Neural cell (in vitro differentiated cells): ENCODE results near the gene WASF3. TPM values are rescaled to one million over a fixed set of nuclear protein-coding genes. Genes with fewer than 3 reads are reported as not detected.

ENCODE experiments used
- H2AFZ ChIP-seq: fragments of 200-600, 300-800 bp; sonication (generic), shearing (Covaris generic); 2 replicates; pipeline ENCODE4 v1.6.0; 2014; ENCODE audit warnings: low read depth, mild to moderate bottlenecking, antibody characterized with exemption, low read length, moderate library complexity
- H3F3A ChIP-seq: fragments of 200-600 bp; shearing (Covaris generic); 2 replicates; pipeline ENCODE4 v1.6.1; 2016; ENCODE audit warnings: mild to moderate bottlenecking, moderate library complexity, mixed read lengths, antibody characterized with exemption, low read length; ENCODE audit not compliant: insufficient read depth, poor library complexity, severe bottlenecking
- H3K27ac ChIP-seq: fragments of 200-600, 300-800 bp; sonication (generic), shearing (Covaris generic); 2 replicates; pipeline ENCODE4 v1.5.1; 2014; ENCODE audit warnings: mild to moderate bottlenecking, low read length, moderate library complexity
- H3K27me3 ChIP-seq: fragments of 300-800, 200-600 bp; sonication (generic), shearing (Covaris generic); 2 replicates; pipeline ENCODE4 v1.6.0; 2014; ENCODE audit warnings: mild to moderate bottlenecking, low read depth, low read length, moderate library complexity; ENCODE audit not compliant: insufficient read depth
- H3K36me3 ChIP-seq: fragments of 300-800, 200-600 bp; sonication (generic), shearing (Covaris generic); 2 replicates; pipeline ENCODE4 v1.5.1; 2014; ENCODE audit warnings: mild to moderate bottlenecking, antibody characterized with exemption, low read length, moderate library complexity; ENCODE audit not compliant: insufficient read depth
- H3K4me2 ChIP-seq: fragments of 300-800, 200-600 bp; sonication (generic), shearing (Covaris generic); 2 replicates; pipeline ENCODE4 v1.6.0; 2014; ENCODE audit warnings: mild to moderate bottlenecking, low read length
- H3K4me3 ChIP-seq: fragments of 300-800, 200-600 bp; sonication (generic), shearing (Covaris generic); 2 replicates; pipeline ENCODE4 v1.5.1; 2014; ENCODE audit warnings: mild to moderate bottlenecking, low read length, moderate library complexity
- H3K79me2 ChIP-seq: fragments of 200-600 bp; shearing (Covaris generic); replicated peaks from 2 replicates; pipeline ENCODE4 v1.6.0; 2014; ENCODE audit warnings: mild to moderate bottlenecking, low read length, moderate library complexity; ENCODE audit not compliant: insufficient read depth
- H3K9ac ChIP-seq: fragments of 300-800, 200-600 bp; sonication (generic), shearing (Covaris generic); 2 replicates; pipeline ENCODE4 v1.6.1; 2016; ENCODE audit warnings: mild to moderate bottlenecking, low read length, mixed read lengths
- H3K9me2 ChIP-seq: fragments of 200-600 bp; shearing (Covaris generic); 2 replicates; pipeline ENCODE4 v1.6.1; 2016; ENCODE audit warnings: mild to moderate bottlenecking, low read length, mixed read lengths; ENCODE audit not compliant: insufficient read depth
- H3K9me3 ChIP-seq: fragments of 200-600, 300-800 bp; sonication (generic), shearing (Covaris generic); 2 replicates; pipeline ENCODE4 v1.6.1; 2016; ENCODE audit warnings: mild to moderate bottlenecking, mixed run types, low read length, moderate library complexity, mixed read lengths
- H4K20me1 ChIP-seq: fragments of 200-600 bp; shearing (Covaris generic); 2 replicates; pipeline ENCODE4 v1.6.1; 2016; ENCODE audit warnings: mild to moderate bottlenecking, mixed run types; ENCODE audit not compliant: insufficient read depth
- CTCF ChIP-seq: fragments of 450-650 bp; IDR thresholded peaks from 2 replicates; pipeline ENCODE4 v1.5.1; 2014; ENCODE audit warnings: antibody characterized with exemption, mild to moderate bottlenecking, moderate library complexity; ENCODE audit not compliant: poor library complexity, severe bottlenecking
- EP300 ChIP-seq: fragments of 450-650 bp; conservative IDR thresholded peaks from 2 replicates; pipeline ENCODE4 v1.6.1; 2014; ENCODE audit warnings: antibody characterized with exemption, mild to moderate bottlenecking, moderate library complexity; ENCODE audit not compliant: poor library complexity, severe bottlenecking
- EZH2 ChIP-seq: fragments of 200-600, 300-800 bp; shearing (Covaris generic), sonication (generic); IDR thresholded peaks from 2 replicates; pipeline ENCODE4 v1.6.1; 2014; ENCODE audit warnings: antibody characterized with exemption, low read length, borderline replicate concordance, mild to moderate bottlenecking; ENCODE audit not compliant: insufficient read depth, poor library complexity, severe bottlenecking
- MXI1 ChIP-seq: fragments of 450-650 bp; conservative IDR thresholded peaks from 2 replicates; pipeline ENCODE4 v1.6.1; 2014; ENCODE audit warnings: antibody characterized with exemption, mild to moderate bottlenecking; ENCODE audit not compliant: poor library complexity, severe bottlenecking
- POLR2AphosphoS5 ChIP-seq: IDR thresholded peaks from 2 replicates; pipeline ENCODE4 v1.6.1; 2012
- RAD21 ChIP-seq: fragments of 450-650 bp; conservative IDR thresholded peaks from 2 replicates; pipeline ENCODE4 v1.6.1; 2014; ENCODE audit warnings: antibody characterized with exemption, mild to moderate bottlenecking, moderate library complexity
- REST ChIP-seq: IDR thresholded peaks from 2 replicates; pipeline ENCODE4 v1.6.1; 2012; ENCODE audit warnings: borderline replicate concordance
- SMC3 ChIP-seq: fragments of 450-650 bp; conservative IDR thresholded peaks from 2 replicates; pipeline ENCODE4 v1.6.1; 2014; ENCODE audit warnings: antibody characterized with exemption, mild to moderate bottlenecking, moderate library complexity; ENCODE audit not compliant: poor library complexity
- TAF1 ChIP-seq: IDR thresholded peaks from 2 replicates; pipeline ENCODE4 v1.6.1; 2012; ENCODE audit warnings: low read depth
- polyA plus RNA-seq: library from polyadenylated mRNA; depleted of rRNA; stranded (reverse); fragments of >200 nt; gene quantifications from 2 replicates; pipeline ENCODE4 v1.2.3, GENCODE V29; 2014

WASF3 gene
- polyA plus RNA-seq, 1 donor from 2014 or later, result 44.5 TPM

GRCh38 chr13:26599860-26600259 is 42.4 kb downstream of the WASF3 start:
- no peaks in the 10 kb centered on the region for H3F3A ChIP-seq
- no peaks in the 10 kb centered on the region for H3K9me2 ChIP-seq
- H3K79me2 ChIP-seq, result peaks cover 40% of the 10 kb centered on the region
- H3K4me2 ChIP-seq, result no peak overlapping the region
- no peak overlapping the region for H3K27ac ChIP-seq
- no peak overlapping the region for H3K4me3 ChIP-seq
- no peaks in the 10 kb centered on the region for H3K9me3 ChIP-seq
- H4K20me1 ChIP-seq, result no peaks in the 10 kb centered on the region
- no peaks in the 10 kb centered on the region for H3K36me3 ChIP-seq
- no peak overlapping the region for H2AFZ ChIP-seq
- H3K27me3 ChIP-seq, result no peaks in the 10 kb centered on the region
- H3K9ac ChIP-seq, result no peak overlapping the region
- no peak for TF ChIP-seq MXI1
- no peak for TF ChIP-seq CTCF

GRCh38 chr13:26600343-26600742 is 42.9 kb downstream of the WASF3 start:
- H3F3A ChIP-seq, result no peaks in the 10 kb centered on the region
- no peaks in the 10 kb centered on the region for H4K20me1 ChIP-seq
- no peak overlapping the region for H3K9ac ChIP-seq
- H3K27ac ChIP-seq, result no peak overlapping the region
- H3K9me3 ChIP-seq, result no peaks in the 10 kb centered on the region
- no peak overlapping the region for H2AFZ ChIP-seq
- TF ChIP-seq RAD21, result no peak
- no peak for TF ChIP-seq TAF1
- no peak for TF ChIP-seq CTCF
- TF ChIP-seq REST, result no peak
- no peak for TF ChIP-seq EP300
- no peak for TF ChIP-seq MXI1
- TF ChIP-seq EZH2, result no peak
- no peak for TF ChIP-seq SMC3
- no peak for TF ChIP-seq POLR2AphosphoS5
- H3K36me3 ChIP-seq, result no peaks in the 10 kb centered on the region
- H3K79me2 ChIP-seq, result peaks cover 37% of the 10 kb centered on the region
- H3K4me3 ChIP-seq, result no peak overlapping the region
- H3K9me2 ChIP-seq, result no peaks in the 10 kb centered on the region
- H3K4me2 ChIP-seq, result no peak overlapping the region
- H3K27me3 ChIP-seq, result no peaks in the 10 kb centered on the region
